HG02938 (cell line): Measurements from ENCODE around the gene SERINC2.
"Not testable (repeated sequence)": the region's sequence is repeated elsewhere in the genome, so short reads cannot be mapped to it uniquely, and the experiment has no call there.

Source experiments
- ATAC-seq: cut with Tn5 transposase; IDR thresholded peaks from one replicate; pipeline ENCODE4 v1.9.1; 2021; ENCODE audit warnings: mild to moderate bottlenecking, moderate library complexity; ENCODE audit not compliant: unreplicated experiment

Gene SERINC2

DNA sequence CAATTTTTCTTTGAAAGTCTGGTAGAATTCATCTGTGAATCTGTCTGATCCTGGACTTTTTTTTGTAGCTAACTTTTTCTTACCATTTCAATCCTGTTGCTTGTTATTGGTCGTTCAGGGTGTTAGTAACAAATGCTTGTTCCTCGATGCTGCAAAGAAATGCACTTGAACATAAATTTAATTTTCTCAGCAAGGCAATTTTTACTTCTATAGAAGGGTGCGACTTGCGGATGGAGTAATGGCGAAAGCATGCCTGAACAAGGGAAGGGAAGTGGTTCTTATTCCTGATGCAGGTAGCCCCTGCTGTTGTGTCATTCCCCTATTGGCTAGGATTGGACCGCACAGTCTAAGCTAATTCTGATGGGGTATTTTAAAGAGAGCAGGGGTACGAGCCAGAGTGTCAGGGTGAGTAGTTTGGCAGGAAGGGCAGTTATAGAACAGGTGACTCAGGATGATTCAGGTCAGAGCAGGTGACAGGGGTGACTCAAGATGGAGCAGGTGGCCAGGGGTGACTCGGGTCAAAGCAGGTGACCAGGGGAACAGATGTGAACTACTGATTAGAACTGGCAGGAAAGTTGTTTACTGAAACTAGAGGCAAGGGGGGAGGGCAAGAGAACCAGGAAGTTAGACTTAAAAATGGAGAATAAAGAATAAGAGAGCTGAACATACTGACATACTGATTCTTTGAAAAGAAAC lies 40.5 kb downstream of the SERINC2 start:
- ATAC-seq: no peak

DNA sequence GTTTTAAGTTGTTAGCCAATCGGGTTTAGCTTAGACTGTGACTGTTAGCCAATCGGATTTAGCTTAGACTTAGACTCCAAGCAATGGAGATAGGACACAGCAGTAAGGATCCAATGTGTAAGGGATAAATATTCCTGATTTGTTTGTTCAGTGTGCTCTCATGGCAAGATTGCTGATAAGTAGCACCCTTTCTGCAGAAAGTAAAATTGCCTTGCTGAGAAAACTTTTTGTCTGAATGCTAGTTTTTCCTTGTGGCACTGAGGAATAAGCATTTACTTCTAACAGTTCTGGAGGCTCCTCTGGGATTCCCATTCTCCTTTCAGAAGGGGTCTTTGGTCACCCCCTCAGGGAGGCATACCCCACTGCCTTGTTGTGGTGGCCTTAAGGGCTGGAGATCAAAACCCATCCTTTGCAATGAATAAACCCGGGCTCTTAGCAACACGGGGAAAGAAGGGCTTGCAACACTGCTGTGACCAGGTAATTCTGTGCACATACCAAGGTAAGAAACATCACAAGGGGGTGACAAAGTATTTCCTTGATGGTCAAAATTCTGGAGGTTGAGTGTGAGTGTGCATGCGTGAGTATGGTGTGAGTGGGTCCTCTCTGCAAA lies 45.4 kb downstream of the SERINC2 start:
- no peak for ATAC-seq

DNA sequence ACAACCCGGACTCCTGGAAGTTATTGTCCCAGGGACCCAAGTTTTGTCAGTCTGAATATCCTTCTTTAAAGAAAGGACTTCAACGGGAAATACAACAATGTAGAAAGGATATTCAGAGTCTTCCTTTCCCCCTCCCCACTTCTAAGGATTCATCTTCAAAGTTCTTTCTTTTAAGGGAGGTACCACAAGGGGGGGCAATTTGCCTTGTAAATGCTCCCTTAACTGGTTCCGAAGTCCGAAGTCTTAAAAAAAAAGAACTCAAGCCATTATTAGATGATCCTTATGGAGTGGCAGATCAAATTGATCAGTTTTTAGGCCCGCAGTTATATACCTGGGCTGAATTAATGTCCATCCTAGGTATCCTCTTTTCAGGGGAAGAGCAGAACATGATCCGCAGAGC lies 47.0 kb downstream of the SERINC2 start:
- no peak for ATAC-seq

- no peak for ATAC-seq
Observed at GRCh38 chr1:31467005-31467674, 54.1 kb downstream of the SERINC2 start.

- ATAC-seq: no peak
Observed at GRCh38 chr1:31470794-31471315, 57.8 kb downstream of the SERINC2 start.

GRCh38 chr1:31471452-31472313 lies 58.7 kb downstream of the SERINC2 start:
- not testable (repeated sequence) for ATAC-seq

GRCh38 chr1:31472314-31472651 lies 59.3 kb downstream of the SERINC2 start:
- ATAC-seq: not testable (repeated sequence)

DNA sequence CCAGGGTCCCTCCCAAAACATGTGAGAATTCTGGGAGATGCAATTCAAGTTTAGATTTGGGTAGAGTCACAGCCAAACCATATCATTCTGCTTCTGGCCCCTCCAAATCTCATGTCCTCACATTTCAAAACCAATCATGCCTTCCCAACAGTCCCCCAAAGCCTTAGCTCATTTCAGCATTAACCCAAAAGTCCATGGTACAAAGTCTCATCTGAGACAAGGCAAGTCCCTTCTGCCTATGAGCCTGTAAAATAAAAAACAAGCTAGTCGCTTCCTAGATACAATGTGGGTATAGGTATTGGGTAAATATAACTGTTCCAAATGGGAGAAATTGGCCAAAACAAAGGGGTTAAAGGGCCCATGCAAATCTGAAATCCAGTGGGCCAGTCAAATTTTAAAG lies 59.7 kb downstream of the SERINC2 start:
- not testable (repeated sequence) for ATAC-seq

GRCh38 chr1:31473508-31473907 lies 60.5 kb downstream of the SERINC2 start:
- not testable (repeated sequence) for ATAC-seq

GRCh38 chr1:31474567-31474966 lies 61.6 kb downstream of the SERINC2 start:
- ATAC-seq: not testable (repeated sequence)

DNA sequence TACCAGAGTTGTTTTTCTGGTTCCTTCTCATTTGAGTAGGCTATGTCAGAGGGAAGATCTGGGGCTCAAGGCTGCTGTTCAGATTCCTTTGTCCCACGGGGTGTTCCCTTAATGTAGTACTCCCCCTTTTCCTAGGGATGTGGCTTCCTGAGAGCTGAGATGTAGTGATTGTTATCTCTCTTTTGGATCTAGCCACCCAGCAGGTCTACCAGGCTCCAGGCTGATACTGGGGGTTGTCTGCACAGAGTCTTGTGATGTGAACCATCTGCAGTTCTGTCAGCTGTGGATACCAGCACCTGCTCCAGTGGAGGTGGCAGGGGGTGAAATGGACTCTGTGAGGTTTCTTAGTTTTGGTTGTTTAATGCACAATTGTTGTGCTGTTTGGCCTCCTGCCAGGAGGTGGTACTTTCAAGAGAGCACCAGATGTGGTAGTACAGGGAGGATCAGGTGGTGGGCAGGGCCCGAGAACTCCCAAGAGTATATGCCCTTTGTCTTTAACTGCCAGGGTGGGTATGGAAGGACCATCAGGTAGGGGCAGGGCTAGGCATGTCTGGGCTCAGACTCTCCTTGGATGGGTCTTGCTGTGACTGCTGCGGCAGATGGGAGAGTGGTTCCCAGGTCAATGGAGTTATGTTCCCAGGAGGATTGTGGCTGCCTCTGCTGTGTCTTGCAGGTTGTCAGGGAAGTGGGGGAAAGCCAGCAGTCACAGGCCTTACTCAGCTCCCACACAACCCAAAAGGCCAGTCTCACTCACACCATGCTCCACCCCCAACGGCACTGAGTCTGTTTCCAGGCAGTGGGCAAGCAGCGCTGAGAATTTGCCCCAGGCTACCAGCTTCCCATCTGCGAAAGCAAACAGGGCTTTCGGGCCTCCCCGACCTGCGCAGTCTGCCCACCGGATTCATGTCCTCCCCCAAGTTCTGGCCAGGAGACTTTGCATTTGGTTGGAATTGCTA lies 64.2 kb downstream of the SERINC2 start:
- ATAC-seq: peak; percentile 52

- ATAC-seq: no peak
Observed at GRCh38 chr1:31478167-31478566, 65.2 kb downstream of the SERINC2 start.

DNA sequence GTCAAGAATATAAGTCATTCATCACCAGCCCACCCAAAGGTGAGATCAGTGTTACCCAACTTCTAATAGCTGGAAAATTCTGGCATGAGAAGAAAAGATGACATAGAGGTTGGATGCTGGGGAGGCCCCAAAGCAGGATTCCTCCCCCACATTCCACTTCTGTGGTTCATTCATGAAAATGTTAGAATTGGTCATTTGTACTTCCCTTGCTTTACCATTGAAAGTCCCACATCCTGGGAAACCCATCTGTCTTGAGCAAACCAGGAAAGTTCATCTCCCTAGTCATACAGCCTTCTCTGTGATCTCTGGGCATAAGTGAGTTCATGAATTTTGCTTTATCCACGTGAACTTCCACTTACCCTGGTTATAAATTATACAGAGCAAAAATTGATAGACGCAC lies 66.8 kb downstream of the SERINC2 start:
- ATAC-seq: no peak

GRCh38 chr1:31480426-31480825 lies 67.4 kb downstream of the SERINC2 start:
- ATAC-seq: not testable (repeated sequence)

DNA sequence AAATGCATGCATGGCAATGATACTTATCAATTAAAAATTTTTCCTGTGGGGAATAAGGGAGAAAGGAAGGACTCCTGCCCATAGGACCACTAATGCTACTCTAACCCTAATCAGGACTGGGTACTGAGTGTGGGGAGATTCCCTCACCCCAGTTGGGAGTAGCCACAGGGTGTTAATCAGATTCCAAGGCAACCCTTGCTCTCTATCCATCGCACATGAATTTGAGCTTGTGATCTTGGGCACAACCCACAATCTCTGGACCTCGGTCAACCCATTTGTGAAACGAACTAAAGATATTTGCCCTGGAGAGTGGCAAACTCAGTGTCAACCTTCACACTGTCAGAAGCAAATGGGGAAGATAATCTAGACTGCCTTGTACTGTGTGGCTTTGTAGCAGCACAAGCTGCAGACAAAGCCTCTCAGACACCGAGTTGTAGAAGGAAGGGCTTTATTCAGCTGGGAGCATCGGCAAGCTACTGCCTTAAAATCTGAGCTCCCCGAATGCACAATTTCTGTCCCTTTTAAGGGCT lies 69.5 kb downstream of the SERINC2 start:
- ATAC-seq: peak; percentile 37

DNA sequence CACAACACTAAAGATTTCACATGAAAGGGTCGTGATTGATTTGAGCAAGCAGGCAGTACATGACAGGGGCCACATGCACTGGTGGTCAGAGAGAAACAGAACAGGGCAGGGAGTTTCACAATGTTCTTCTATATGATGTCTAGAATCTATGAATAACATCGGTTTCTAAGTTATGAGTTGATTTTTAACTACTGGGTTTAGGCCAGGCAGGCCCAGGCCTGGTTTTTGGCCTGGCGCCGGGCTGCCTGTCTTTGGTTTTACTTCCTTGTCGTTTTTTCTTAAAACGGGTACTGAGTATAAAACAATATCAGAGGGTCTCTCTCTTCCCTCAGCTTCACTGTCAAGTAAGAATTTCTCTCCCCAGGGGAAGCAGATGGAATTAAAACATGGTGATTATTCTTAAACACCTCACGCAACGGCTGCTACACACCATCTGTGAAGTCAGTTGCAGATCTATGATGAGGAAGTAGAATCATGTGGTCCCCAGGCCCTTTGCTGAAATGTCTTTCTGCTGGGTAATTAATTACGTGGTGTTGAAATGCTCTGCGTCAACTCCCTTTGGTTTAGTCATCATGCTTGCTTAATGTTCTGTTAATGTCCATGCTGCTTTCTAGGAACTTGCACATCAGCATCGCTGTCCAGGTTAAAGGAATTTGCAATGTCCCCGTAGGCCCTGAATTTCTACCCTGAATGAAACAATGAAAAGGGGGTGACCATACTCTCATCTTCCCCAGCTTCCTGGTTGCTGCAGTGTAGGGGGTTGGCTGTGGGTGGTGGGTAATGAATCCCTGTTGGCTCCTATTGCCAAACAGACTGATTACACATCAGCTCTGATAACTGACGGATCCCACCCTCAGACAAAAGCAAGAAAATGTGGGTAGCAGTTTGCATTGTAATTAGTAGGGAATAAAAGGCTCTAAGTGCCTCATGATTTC lies 70.3 kb downstream of the SERINC2 start:
- ATAC-seq: peak; percentile 83
